ENCODE data around the gene CHCHD10.

GRCh38 chr22:23781065-23781464 lies 13.3 kb upstream of the CHCHD10 start:
- no peak for TF ChIP-seq EGR1 (IDR thresholded peaks at IDR 0.05)
- no peak for TF ChIP-seq MAX (IDR thresholded peaks at IDR 0.05)
- no peak for TF ChIP-seq TAF1 (IDR thresholded peaks at IDR 0.05; ENCODE audit: low read depth)
- no peak for TF ChIP-seq YY1 (IDR thresholded peaks at IDR 0.05; ENCODE audit: low read depth)
- TF ChIP-seq, protein P1, sequence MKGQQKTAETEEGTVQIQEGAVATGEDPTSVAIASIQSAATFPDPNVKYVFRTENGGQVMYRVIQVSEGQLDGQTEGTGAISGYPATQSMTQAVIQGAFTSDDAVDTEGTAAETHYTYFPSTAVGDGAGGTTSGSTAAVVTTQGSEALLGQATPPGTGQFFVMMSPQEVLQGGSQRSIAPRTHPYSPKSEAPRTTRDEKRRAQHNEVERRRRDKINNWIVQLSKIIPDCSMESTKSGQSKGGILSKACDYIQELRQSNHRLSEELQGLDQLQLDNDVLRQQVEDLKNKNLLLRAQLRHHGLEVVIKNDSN (IDR thresholded peaks at IDR 0.05): no peak
- TF ChIP-seq RAD21 (IDR thresholded peaks at IDR 0.05; ENCODE audit: low read depth): no peak
- TF ChIP-seq REST (IDR thresholded peaks at IDR 0.05; ENCODE audit: low read depth): no peak
- TF ChIP-seq CREB1 (IDR thresholded peaks at IDR 0.05; ENCODE audit: low read depth): no peak
- TF ChIP-seq EP300 (IDR thresholded peaks at IDR 0.05; ENCODE audit: borderline replicate concordance): no peak
- no peak for TF ChIP-seq NFIC (IDR thresholded peaks at IDR 0.05)
- no peak for TF ChIP-seq ZBTB7A (IDR thresholded peaks at IDR 0.05; ENCODE audit: low read depth)
- TF ChIP-seq FOXM1 (IDR thresholded peaks at IDR 0.05; ENCODE audit: borderline replicate concordance, low read depth): no peak
- TF ChIP-seq TCF12 (IDR thresholded peaks at IDR 0.05; ENCODE audit: low read depth): no peak
- no peak for TF ChIP-seq CEBPB (IDR thresholded peaks at IDR 0.05)
